PFSK-1 (cell line): ENCODE measurements around the gene ST7.

Experiments
- FOXP2 ChIP-seq: optimal IDR thresholded peaks from 2 replicates; pipeline ENCODE3; 2011; ENCODE audit warnings: borderline replicate concordance, control low read depth, inconsistent platforms; ENCODE audit not compliant: insufficient read depth; ENCODE audit errors: extremely low read length, extremely low read depth
- REST ChIP-seq, 2 experiments: IDR thresholded peaks; 2 replicates each; pipeline versions ENCODE4 v1.6.1 to v1.8.0; 2011 to 2012; ENCODE audit warnings: low read depth in 2 of 2, low read length in 2 of 2, control low read depth in 1 of 2, inconsistent platforms in 1 of 2, mild to moderate bottlenecking in 1 of 2, moderate library complexity in 1 of 2; ENCODE audit not compliant: insufficient read depth in 1 of 2
- SIN3A ChIP-seq: IDR thresholded peaks from 2 replicates; pipeline ENCODE4 v1.6.1; 2012; ENCODE audit warnings: mild to moderate bottlenecking, low read length, moderate library complexity, borderline replicate concordance; ENCODE audit not compliant: insufficient read depth
- TAF1 ChIP-seq: IDR thresholded peaks from 2 replicates; pipeline ENCODE4 v1.6.1; 2012; ENCODE audit warnings: low read length, control low read depth, borderline replicate concordance; ENCODE audit not compliant: insufficient read depth

GRCh38 chr7:116968631-116969030 is 15.3 kb downstream of the ST7 start:
- TF ChIP-seq REST (IDR thresholded peaks at IDR 0.05; ENCODE audit: insufficient read depth in 1 of 2, low read depth in 2 of 2, low read length in 2 of 2) (no peak), SIN3A (no peak), FOXP2 (no peak), TAF1 (no peak)
